BLaER1 (cell line): ENCODE data around the gene MSRB1.

Source experiments
- H3K27ac ChIP-seq: shearing (Covaris generic); formaldehyde crosslinking; 2 replicates; pipeline ENCODE4 v1.8.1; 2022
- H3K27me3 ChIP-seq: shearing (Covaris generic); formaldehyde crosslinking; 2 replicates; pipeline ENCODE4 v1.8.1; 2022
- H3K36me3 ChIP-seq: shearing (Covaris generic); formaldehyde crosslinking; 2 replicates; pipeline ENCODE4 v1.8.1; 2022
- H3K4me1 ChIP-seq: shearing (Covaris generic); formaldehyde crosslinking; 2 replicates; pipeline ENCODE4 v1.8.1; 2022
- H3K4me2 ChIP-seq: shearing (Covaris generic); formaldehyde crosslinking; 2 replicates; pipeline ENCODE4 v1.8.1; 2022
- H3K4me3 ChIP-seq: shearing (Covaris generic); formaldehyde crosslinking; 2 replicates; pipeline ENCODE4 v1.8.1; 2022
- H3K9ac ChIP-seq: shearing (Covaris generic); formaldehyde crosslinking; 2 replicates; pipeline ENCODE4 v1.8.1; 2022
- H3K9me3 ChIP-seq: shearing (Covaris generic); formaldehyde crosslinking; 2 replicates; pipeline ENCODE4 v1.8.1; 2022
- H4K20me1 ChIP-seq: shearing (Covaris generic); formaldehyde crosslinking; 2 replicates; pipeline ENCODE4 v1.8.1; 2022
- Cebpa-rat ChIP-seq: shearing (Covaris generic); IDR thresholded peaks from 2 replicates; pipeline ENCODE4 v1.8.1; 2022

Gene MSRB1

GRCh38 chr16:1938910-1939309 lies 4.1 kb downstream of the MSRB1 start:
- Histone ChIP-seq H3K4me1 (peaks cover 45% of the 10 kb centered on the region), H3K36me3 (peaks cover 29% of the 10 kb centered on the region), H4K20me1 (peaks cover 30% of the 10 kb centered on the region), H3K9ac (no peak overlapping the region; the same call in 1 of the 2 replicates), H3K27me3 (peaks cover 10% of the 10 kb centered on the region; the same call in 1 of the 2 replicates), H3K9me3 (no peaks in the 10 kb centered on the region), H3K4me2 (peak overlapping the region; percentile 100), H3K4me3 (no peak overlapping the region), H3K27ac (no peak overlapping the region)
- TF ChIP-seq Cebpa-rat: no peak

GRCh38 chr16:1938316-1938715 lies 4.7 kb downstream of the MSRB1 start:
- Histone ChIP-seq H3K4me3 (no peak overlapping the region), H4K20me1 (peaks cover 30% of the 10 kb centered on the region), H3K4me1 (peaks cover 40% of the 10 kb centered on the region), H3K27me3 (peaks cover 10% of the 10 kb centered on the region; the same call in 1 of the 2 replicates), H3K4me2 (no peak overlapping the region), H3K36me3 (peaks cover 29% of the 10 kb centered on the region), H3K27ac (no peak overlapping the region), H3K9ac (no peak overlapping the region), H3K9me3 (no peaks in the 10 kb centered on the region)
- no peak for TF ChIP-seq Cebpa-rat

GRCh38 chr16:1936945-1937479 lies 6.0 kb downstream of the MSRB1 start:
- no peak for TF ChIP-seq Cebpa-rat
- Histone ChIP-seq H3K4me3 (no peak overlapping the region), H4K20me1 (peaks cover 23% of the 10 kb centered on the region)

GRCh38 chr16:1933097-1933661 lies 9.8 kb downstream of the MSRB1 start:
- no peak for TF ChIP-seq Cebpa-rat
- H3K4me1 ChIP-seq: peaks cover 22% of the 10 kb centered on the region; the same call in 1 of the 2 replicates
- no peak overlapping the region for H3K4me3 ChIP-seq
- H3K4me2 ChIP-seq: peak overlapping the region; percentile 14; the same call in 1 of the 2 replicates
- H3K36me3 ChIP-seq: peaks cover 17% of the 10 kb centered on the region
- no peaks in the 10 kb centered on the region for H3K27me3 ChIP-seq
- no peaks in the 10 kb centered on the region for H4K20me1 ChIP-seq
- H3K9me3 ChIP-seq: no peaks in the 10 kb centered on the region
- H3K9ac ChIP-seq: no peak overlapping the region
- 0 out of 2 replicates have a peak overlapping the region, but pooled peaks have one; percentile 9 for H3K27ac ChIP-seq

More at GRCh38 chr16:1936945-1937479, 6.0 kb downstream of the MSRB1 start:
- peaks cover 40% of the 10 kb centered on the region for H3K4me1 ChIP-seq
- H3K4me2 ChIP-seq: no peak overlapping the region
- no peak overlapping the region for H3K27ac ChIP-seq
- H3K27me3 ChIP-seq: 0 out of 2 replicates have a peak, but pooled peaks cover 4% of the 10 kb centered on the region
- no peak overlapping the region for H3K9ac ChIP-seq
- H3K9me3 ChIP-seq: no peaks in the 10 kb centered on the region
- peaks cover 29% of the 10 kb centered on the region for H3K36me3 ChIP-seq

GRCh38 chr16:1932050-1933028 lies 10.7 kb downstream of the MSRB1 start:
- peak overlapping the region; percentile 9; the same call in 1 of the 2 replicates for H3K27ac ChIP-seq

GRCh38 chr16:1930338-1930720 lies 12.7 kb downstream of the MSRB1 start:
- Histone ChIP-seq H3K4me3 (no peak overlapping the region), H3K27me3 (no peaks in the 10 kb centered on the region), H3K9ac (no peak overlapping the region; the same call in 1 of the 2 replicates), H3K27ac (peak overlapping the region; percentile 71), H3K9me3 (no peaks in the 10 kb centered on the region), H3K4me1 (peaks cover 22% of the 10 kb centered on the region; the same call in 1 of the 2 replicates), H3K4me2 (peak overlapping the region; percentile 85; the same call in 1 of the 2 replicates), H3K36me3 (no peaks in the 10 kb centered on the region), H4K20me1 (no peaks in the 10 kb centered on the region)
- TF ChIP-seq Cebpa-rat: no peak

More at GRCh38 chr16:1932050-1933028, 10.7 kb downstream of the MSRB1 start:
- H4K20me1 ChIP-seq: no peaks in the 10 kb centered on the region
- no peak for TF ChIP-seq Cebpa-rat
- H3K4me3 ChIP-seq: no peak overlapping the region
- no peak overlapping the region for H3K9ac ChIP-seq
- 0 out of 2 replicates have a peak, but pooled peaks cover 8% of the 10 kb centered on the region for H3K36me3 ChIP-seq
- no peaks in the 10 kb centered on the region for H3K9me3 ChIP-seq
- H3K27me3 ChIP-seq: no peaks in the 10 kb centered on the region
- H3K4me1 ChIP-seq: peaks cover 22% of the 10 kb centered on the region; the same call in 1 of the 2 replicates
- H3K4me2 ChIP-seq: peak overlapping the region; percentile 14; the same call in 1 of the 2 replicates

- peak overlapping the region; percentile 71 for H3K27ac ChIP-seq
- H4K20me1 ChIP-seq: no peaks in the 10 kb centered on the region
- peak overlapping the region; percentile 69; the same call in 1 of the 2 replicates for H3K9ac ChIP-seq
- H3K4me1 ChIP-seq: peaks cover 22% of the 10 kb centered on the region; the same call in 1 of the 2 replicates
- peak overlapping the region; percentile 68 for H3K4me3 ChIP-seq
- H3K4me2 ChIP-seq: peak overlapping the region; percentile 85
- no peak for TF ChIP-seq Cebpa-rat
- H3K27me3 ChIP-seq: peaks cover 1% of the 10 kb centered on the region
- no peaks in the 10 kb centered on the region for H3K36me3 ChIP-seq
- no peaks in the 10 kb centered on the region for H3K9me3 ChIP-seq
Measured at GRCh38 chr16:1929578-1930337, 13.2 kb downstream of the MSRB1 start.

- peak overlapping the region; percentile 67 for H3K27ac ChIP-seq
Measured at GRCh38 chr16:1929105-1929504, 13.9 kb downstream of the MSRB1 start.

GRCh38 chr16:1926271-1926670 lies 16.7 kb downstream of the MSRB1 start:
- Histone ChIP-seq H4K20me1 (no peaks in the 10 kb centered on the region), H3K9me3 (no peaks in the 10 kb centered on the region), H3K27me3 (peaks cover 36% of the 10 kb centered on the region), H3K27ac (no peak overlapping the region), H3K9ac (no peak overlapping the region), H3K4me3 (no peak overlapping the region), H3K36me3 (no peaks in the 10 kb centered on the region), H3K4me2 (no peak overlapping the region), H3K4me1 (peaks cover 20% of the 10 kb centered on the region; the same call in 1 of the 2 replicates)
- no peak for TF ChIP-seq Cebpa-rat

More at GRCh38 chr16:1929105-1929504, 13.9 kb downstream of the MSRB1 start:
- H4K20me1 ChIP-seq: no peaks in the 10 kb centered on the region
- H3K4me1 ChIP-seq: peaks cover 22% of the 10 kb centered on the region; the same call in 1 of the 2 replicates
- no peak for TF ChIP-seq Cebpa-rat
- H3K9me3 ChIP-seq: no peaks in the 10 kb centered on the region
- H3K4me2 ChIP-seq: peak overlapping the region; percentile 85
- H3K36me3 ChIP-seq: no peaks in the 10 kb centered on the region
- peaks cover 8% of the 10 kb centered on the region for H3K27me3 ChIP-seq
- H3K4me3 ChIP-seq: peak overlapping the region; percentile 68
- H3K9ac ChIP-seq: peak overlapping the region; percentile 69; the same call in 1 of the 2 replicates
